GM12801 (cell line): ENCODE measurements around the gene GPR34.

Experiments
- TF ChIP-seq, protein P1 (sequence below): IDR thresholded peaks from one replicate; pipeline ENCODE4 v1.5.1; 2011; ENCODE audit warnings: control low read depth; ENCODE audit not compliant: insufficient read length; ENCODE audit errors: extremely low read depth

The GPR34 gene

DNA sequence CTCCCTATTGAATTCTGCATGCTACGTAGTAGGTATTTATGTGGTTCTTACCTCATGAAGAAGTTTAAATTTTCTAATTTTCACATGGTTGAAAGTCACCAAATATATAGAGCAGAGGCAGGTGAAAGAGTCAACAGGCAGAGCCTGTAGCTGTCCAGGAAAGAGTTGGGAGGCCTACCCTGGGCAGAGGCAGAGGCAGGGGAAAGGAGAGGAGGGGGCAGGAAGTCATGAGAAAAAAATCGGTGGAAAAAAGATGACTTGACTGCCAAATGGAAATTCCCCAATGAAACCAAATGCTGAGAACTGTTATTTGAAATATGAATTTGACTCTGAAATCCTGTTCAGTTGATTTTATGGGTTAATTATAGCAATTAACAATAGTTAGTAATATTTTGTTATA, 23.1 kb upstream of the GPR34 start:
- TF ChIP-seq, protein P1, sequence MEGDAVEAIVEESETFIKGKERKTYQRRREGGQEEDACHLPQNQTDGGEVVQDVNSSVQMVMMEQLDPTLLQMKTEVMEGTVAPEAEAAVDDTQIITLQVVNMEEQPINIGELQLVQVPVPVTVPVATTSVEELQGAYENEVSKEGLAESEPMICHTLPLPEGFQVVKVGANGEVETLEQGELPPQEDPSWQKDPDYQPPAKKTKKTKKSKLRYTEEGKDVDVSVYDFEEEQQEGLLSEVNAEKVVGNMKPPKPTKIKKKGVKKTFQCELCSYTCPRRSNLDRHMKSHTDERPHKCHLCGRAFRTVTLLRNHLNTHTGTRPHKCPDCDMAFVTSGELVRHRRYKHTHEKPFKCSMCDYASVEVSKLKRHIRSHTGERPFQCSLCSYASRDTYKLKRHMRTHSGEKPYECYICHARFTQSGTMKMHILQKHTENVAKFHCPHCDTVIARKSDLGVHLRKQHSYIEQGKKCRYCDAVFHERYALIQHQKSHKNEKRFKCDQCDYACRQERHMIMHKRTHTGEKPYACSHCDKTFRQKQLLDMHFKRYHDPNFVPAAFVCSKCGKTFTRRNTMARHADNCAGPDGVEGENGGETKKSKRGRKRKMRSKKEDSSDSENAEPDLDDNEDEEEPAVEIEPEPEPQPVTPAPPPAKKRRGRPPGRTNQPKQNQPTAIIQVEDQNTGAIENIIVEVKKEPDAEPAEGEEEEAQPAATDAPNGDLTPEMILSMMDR = no peak

DNA sequence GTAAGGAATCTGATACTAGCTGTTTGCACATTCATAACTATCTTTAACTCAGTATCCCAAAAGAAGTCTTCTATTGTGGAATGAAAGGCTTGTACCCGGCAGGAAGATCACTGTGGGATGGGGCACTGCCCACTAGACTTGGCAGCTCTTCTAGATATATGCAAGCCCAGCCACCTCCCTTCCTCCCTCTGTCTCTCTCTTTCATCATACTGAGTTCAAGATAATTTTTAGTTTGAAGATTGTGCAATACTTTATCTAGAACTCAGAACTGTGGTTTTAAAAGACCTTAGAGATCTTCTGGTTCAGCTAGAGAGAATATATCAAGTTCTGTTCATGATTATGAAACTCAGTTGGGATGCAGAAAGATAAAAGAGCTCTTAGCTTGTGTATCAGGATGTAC, 22.5 kb upstream of the GPR34 start:
- TF ChIP-seq, protein P1 = no peak

DNA sequence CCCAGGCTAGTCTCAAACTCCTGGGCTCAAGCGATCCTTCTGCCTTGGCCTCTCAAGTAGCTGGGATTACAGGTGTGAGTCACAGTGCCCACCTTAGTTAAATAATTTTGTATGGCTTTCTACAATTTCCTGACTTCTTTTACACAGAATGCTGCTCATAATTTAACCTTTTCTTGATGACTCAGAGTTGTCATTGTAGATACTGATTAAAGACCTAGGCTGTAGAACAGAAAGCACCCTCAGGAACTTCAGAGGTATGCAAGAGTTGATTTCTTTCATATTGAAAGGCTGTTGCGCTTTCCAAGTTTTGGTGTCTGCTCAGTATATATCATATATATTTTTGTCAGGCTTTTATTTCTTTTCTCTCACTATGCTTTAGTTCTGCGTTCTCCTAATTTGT, 21.1 kb upstream of the GPR34 start:
- TF ChIP-seq, protein P1 = no peak

DNA sequence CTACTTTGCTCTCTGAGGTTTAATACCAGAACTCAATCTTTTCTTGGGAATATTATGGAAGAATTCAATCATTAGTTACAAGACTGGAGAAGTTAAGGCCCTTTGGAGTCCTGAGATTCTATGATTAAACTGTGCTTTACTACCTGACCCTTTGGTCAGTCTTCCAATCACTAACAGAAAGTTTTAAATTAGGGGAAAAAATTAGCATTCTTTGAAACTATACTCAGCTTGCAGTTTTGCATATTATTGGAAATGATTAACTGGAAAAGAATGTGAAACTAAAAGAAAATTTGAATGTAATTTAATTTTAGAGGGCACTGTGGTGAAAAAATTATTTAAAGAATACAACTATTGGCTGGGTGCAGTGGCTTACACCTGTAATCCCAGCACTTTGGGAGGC, 18.7 kb upstream of the GPR34 start:
- TF ChIP-seq, protein P1 = no peak

DNA sequence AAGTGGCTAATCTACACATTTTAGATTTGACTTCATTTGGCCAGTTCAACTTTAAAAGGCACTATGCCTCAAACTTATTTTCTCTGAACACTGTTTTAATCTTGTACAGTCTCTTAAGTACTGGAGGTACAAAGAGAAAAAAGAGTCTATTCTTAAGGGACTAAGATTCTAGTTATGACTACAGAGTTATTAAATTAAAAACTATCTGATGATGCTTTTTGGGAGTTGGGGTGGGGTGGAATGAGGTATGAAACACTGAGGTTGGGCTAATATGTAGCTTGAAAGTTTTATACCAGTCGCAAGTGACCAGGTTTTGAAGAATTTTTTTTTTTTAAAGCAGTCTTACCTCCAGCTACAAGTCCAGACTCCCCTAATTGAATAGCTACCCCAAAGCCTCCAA, 17.7 kb upstream of the GPR34 start:
- TF ChIP-seq, protein P1 = no peak

DNA sequence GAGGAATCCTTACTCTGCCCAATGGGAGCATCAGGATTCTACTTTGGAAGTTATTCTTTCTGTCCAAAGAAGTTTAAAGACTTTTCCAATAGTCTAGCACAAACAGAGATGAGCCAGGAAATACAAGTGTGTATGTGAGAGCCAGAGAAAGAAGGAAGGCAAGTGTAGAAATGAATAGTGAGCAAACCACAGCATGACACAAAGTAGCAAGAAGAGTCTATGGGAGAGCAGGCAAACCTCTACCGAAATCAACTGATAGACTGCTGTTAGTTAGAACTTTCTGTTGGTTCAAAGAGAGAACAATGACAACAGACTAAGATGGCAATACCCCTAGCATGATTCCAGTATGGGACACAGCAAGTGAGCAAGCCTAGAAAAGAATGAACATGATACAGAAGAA, 16.1 kb upstream of the GPR34 start:
- TF ChIP-seq, protein P1 = no peak

DNA sequence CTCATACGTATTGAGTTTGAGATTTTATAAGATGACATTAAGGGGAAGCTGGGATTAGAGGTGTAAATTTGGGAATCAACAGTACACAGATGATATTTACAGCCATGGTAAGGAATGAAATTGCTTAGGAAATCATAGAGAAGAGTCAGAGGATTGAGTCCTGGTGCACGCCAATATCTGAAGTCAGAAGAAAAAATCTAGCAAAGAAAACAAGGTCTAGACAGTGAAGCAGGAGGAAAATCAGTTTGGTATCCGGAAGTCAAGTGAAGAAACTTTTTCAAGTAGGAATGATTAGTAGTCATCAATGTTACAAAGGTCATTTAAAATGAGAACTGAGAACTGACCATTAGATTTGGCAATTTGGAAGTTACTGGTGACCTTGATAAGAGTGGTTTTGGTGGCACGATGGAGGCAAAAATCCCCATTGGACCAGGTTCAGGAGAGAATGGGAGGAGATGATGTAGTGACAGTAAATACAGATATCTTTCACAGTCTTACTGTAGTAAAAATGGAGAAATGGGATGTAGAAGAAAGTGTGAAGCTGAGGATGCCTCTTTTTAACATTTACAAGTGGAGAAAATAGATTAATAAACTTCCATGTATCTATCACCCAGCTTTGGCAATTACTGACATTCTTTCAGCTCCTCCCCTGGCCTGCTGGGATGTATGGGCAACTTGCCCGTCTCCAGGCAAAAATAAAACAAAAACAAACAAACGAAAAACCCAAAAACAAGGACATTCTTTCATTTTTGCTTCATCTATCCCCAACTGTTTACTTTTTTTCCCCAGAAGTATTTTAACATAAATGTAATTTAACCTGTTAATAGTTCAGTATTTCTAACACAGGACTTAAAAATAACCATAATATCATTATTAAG, 11.4 kb upstream of the GPR34 start:
- TF ChIP-seq, protein P1 = no peak
